Left renal pelvis (tissue), 4 donors: ENCODE results near the gene TBC1D3K. TPM values are rescaled to one million over a fixed set of nuclear protein-coding genes. Genes with fewer than 3 reads are reported as not detected.
"Not testable (repeated sequence)": the region's sequence is repeated elsewhere in the genome, so short reads cannot be mapped to it uniquely, and the experiment has no call there.

Source experiments
- DNase-seq, 4 donors: peaks; one replicate each; pipeline ENCODE4 v3.0.0-alpha.2; 2013; ENCODE audit warnings: low read depth in 4 of 4, low spot score in 3 of 4
- polyA plus RNA-seq, 4 donors: library from polyadenylated mRNA; unstranded; fragments of 120-200 nt; gene quantifications; one replicate each; pipeline ENCODE4 v1.2.1, GENCODE V29; 2013; ENCODE audit not compliant: insufficient read length in 4 of 4

TBC1D3K gene
- polyA plus RNA-seq: 1 to 10 TPM in 1 of 4 donors, not detected in 3; 8.1 TPM

GRCh38 chr17:37924115-37924514, at the start of gene TBC1D3K:
TSS of gene TBC1D3K (plus strand) at chr17:37924415. CDS start at chr17:37926000, 1,585 bp downstream.
- not testable (repeated sequence) for DNase-seq

- no peak for DNase-seq
Observed at GRCh38 chr17:37884516-37884915, 39.7 kb upstream of the TBC1D3K start.

GRCh38 chr17:37885136-37885535, 39.1 kb upstream of the TBC1D3K start:
- no peak for DNase-seq

DNA sequence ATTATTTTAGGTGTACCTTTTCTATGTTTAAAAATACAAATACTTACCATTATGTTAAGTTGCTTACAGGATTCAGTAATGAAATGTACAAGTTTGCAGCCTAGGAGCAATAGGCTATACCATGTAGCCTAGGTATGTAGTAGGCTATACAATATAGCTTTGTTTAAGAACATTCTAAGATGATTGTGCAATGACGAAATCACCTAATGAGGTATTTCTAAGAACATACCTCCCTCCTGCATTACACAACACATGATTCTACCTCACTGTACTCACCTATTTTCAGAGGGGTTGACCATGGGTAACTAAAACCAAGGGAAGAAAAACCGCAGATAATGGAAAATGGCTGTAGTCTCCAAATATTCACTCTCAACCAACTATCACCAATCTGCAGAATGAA, 35.3 kb upstream of the TBC1D3K start:
- no peak for DNase-seq

DNA sequence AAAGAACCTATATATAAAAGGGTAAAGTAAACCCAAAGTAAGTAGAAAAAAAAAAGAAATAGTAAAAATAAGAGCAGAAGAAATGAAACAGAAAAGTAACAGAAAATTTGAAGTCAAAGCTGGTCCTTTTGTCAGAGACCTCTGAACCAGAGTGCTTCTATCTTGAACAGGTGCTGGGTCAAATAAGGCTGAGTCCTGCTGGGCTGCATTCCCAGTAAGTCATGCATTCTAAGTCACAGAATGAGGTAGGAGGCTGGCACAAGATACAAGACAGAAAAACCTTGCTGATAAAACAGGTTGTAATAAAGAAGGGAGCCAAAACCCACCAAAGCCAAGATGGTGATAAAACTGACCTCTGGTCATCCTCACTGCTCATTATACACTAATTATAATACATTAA, 27.3 kb upstream of the TBC1D3K start:
- DNase-seq: not testable (repeated sequence)

Other genes with a start within 250 kb of the TBC1D3K start
- 100 to 1,000 TPM in 3 of 4 donors, 1 to 10 TPM in 1; 1.5 to 122 (median 114) TPM for gene HNF1B, start 179.4 kb upstream of the TBC1D3K start, polyA plus RNA-seq
- 10 to 100 TPM; 12.5 to 28.5 (median 18.8) TPM for gene TBC1D3L, start 64.6 kb downstream of the TBC1D3K start, polyA plus RNA-seq
- gene TBC1D3D, start 79.6 kb downstream of the TBC1D3K start, polyA plus RNA-seq: 1 to 10 TPM in 1 of 4 donors, under 1 TPM in 1, not detected in 2; 0.76 to 1.7 TPM
- gene TBC1D3C, start 144.2 kb downstream of the TBC1D3K start, polyA plus RNA-seq: 1 to 10 TPM in 1 of 4 donors, under 1 TPM in 1, not detected in 2; 0.33 to 3.3 TPM
- gene TBC1D3E, start 203.5 kb downstream of the TBC1D3K start, polyA plus RNA-seq: not detected